Neural cell (in vitro differentiated cells): ENCODE results near the gene OR2L2. TPM values are rescaled to one million over a fixed set of nuclear protein-coding genes. Genes with fewer than 3 reads are reported as not detected.
"Not testable (repeated sequence)": the region's sequence is repeated elsewhere in the genome, so short reads cannot be mapped to it uniquely, and the experiment has no call there.

ENCODE experiments used
- H2AFZ ChIP-seq: fragments of 200-600, 300-800 bp; sonication (generic), shearing (Covaris generic); 2 replicates; pipeline ENCODE4 v1.6.0; 2014; ENCODE audit warnings: low read depth, mild to moderate bottlenecking, antibody characterized with exemption, low read length, moderate library complexity
- H3F3A ChIP-seq: fragments of 200-600 bp; shearing (Covaris generic); 2 replicates; pipeline ENCODE4 v1.6.1; 2016; ENCODE audit warnings: mild to moderate bottlenecking, moderate library complexity, mixed read lengths, antibody characterized with exemption, low read length; ENCODE audit not compliant: insufficient read depth, poor library complexity, severe bottlenecking
- H3K27ac ChIP-seq: fragments of 200-600, 300-800 bp; sonication (generic), shearing (Covaris generic); 2 replicates; pipeline ENCODE4 v1.5.1; 2014; ENCODE audit warnings: mild to moderate bottlenecking, low read length, moderate library complexity
- H3K27me3 ChIP-seq: fragments of 300-800, 200-600 bp; sonication (generic), shearing (Covaris generic); 2 replicates; pipeline ENCODE4 v1.6.0; 2014; ENCODE audit warnings: mild to moderate bottlenecking, low read depth, low read length, moderate library complexity; ENCODE audit not compliant: insufficient read depth
- H3K36me3 ChIP-seq: fragments of 300-800, 200-600 bp; sonication (generic), shearing (Covaris generic); 2 replicates; pipeline ENCODE4 v1.5.1; 2014; ENCODE audit warnings: mild to moderate bottlenecking, antibody characterized with exemption, low read length, moderate library complexity; ENCODE audit not compliant: insufficient read depth
- H3K4me2 ChIP-seq: fragments of 300-800, 200-600 bp; sonication (generic), shearing (Covaris generic); 2 replicates; pipeline ENCODE4 v1.6.0; 2014; ENCODE audit warnings: mild to moderate bottlenecking, low read length
- H3K4me3 ChIP-seq: fragments of 300-800, 200-600 bp; sonication (generic), shearing (Covaris generic); 2 replicates; pipeline ENCODE4 v1.5.1; 2014; ENCODE audit warnings: mild to moderate bottlenecking, low read length, moderate library complexity
- H3K79me2 ChIP-seq: fragments of 200-600 bp; shearing (Covaris generic); replicated peaks from 2 replicates; pipeline ENCODE4 v1.6.0; 2014; ENCODE audit warnings: mild to moderate bottlenecking, low read length, moderate library complexity; ENCODE audit not compliant: insufficient read depth
- H3K9ac ChIP-seq: fragments of 300-800, 200-600 bp; sonication (generic), shearing (Covaris generic); 2 replicates; pipeline ENCODE4 v1.6.1; 2016; ENCODE audit warnings: mild to moderate bottlenecking, low read length, mixed read lengths
- H3K9me2 ChIP-seq: fragments of 200-600 bp; shearing (Covaris generic); 2 replicates; pipeline ENCODE4 v1.6.1; 2016; ENCODE audit warnings: mild to moderate bottlenecking, low read length, mixed read lengths; ENCODE audit not compliant: insufficient read depth
- H3K9me3 ChIP-seq: fragments of 200-600, 300-800 bp; sonication (generic), shearing (Covaris generic); 2 replicates; pipeline ENCODE4 v1.6.1; 2016; ENCODE audit warnings: mild to moderate bottlenecking, mixed run types, low read length, moderate library complexity, mixed read lengths
- H4K20me1 ChIP-seq: fragments of 200-600 bp; shearing (Covaris generic); 2 replicates; pipeline ENCODE4 v1.6.1; 2016; ENCODE audit warnings: mild to moderate bottlenecking, mixed run types; ENCODE audit not compliant: insufficient read depth
- EP300 ChIP-seq: fragments of 450-650 bp; conservative IDR thresholded peaks from 2 replicates; pipeline ENCODE4 v1.6.1; 2014; ENCODE audit warnings: antibody characterized with exemption, mild to moderate bottlenecking, moderate library complexity; ENCODE audit not compliant: poor library complexity, severe bottlenecking
- EZH2 ChIP-seq: fragments of 200-600, 300-800 bp; shearing (Covaris generic), sonication (generic); IDR thresholded peaks from 2 replicates; pipeline ENCODE4 v1.6.1; 2014; ENCODE audit warnings: antibody characterized with exemption, low read length, borderline replicate concordance, mild to moderate bottlenecking; ENCODE audit not compliant: insufficient read depth, poor library complexity, severe bottlenecking
- MXI1 ChIP-seq: fragments of 450-650 bp; conservative IDR thresholded peaks from 2 replicates; pipeline ENCODE4 v1.6.1; 2014; ENCODE audit warnings: antibody characterized with exemption, mild to moderate bottlenecking; ENCODE audit not compliant: poor library complexity, severe bottlenecking
- POLR2AphosphoS5 ChIP-seq: IDR thresholded peaks from 2 replicates; pipeline ENCODE4 v1.6.1; 2012
- RAD21 ChIP-seq: fragments of 450-650 bp; conservative IDR thresholded peaks from 2 replicates; pipeline ENCODE4 v1.6.1; 2014; ENCODE audit warnings: antibody characterized with exemption, mild to moderate bottlenecking, moderate library complexity
- SMC3 ChIP-seq: fragments of 450-650 bp; conservative IDR thresholded peaks from 2 replicates; pipeline ENCODE4 v1.6.1; 2014; ENCODE audit warnings: antibody characterized with exemption, mild to moderate bottlenecking, moderate library complexity; ENCODE audit not compliant: poor library complexity
- TAF1 ChIP-seq: IDR thresholded peaks from 2 replicates; pipeline ENCODE4 v1.6.1; 2012; ENCODE audit warnings: low read depth
- polyA plus RNA-seq: library from polyadenylated mRNA; depleted of rRNA; stranded (reverse); fragments of >200 nt; gene quantifications from 2 replicates; pipeline ENCODE4 v1.2.3, GENCODE V29; 2014
- small RNA-seq, 3 experiments: library from RNA; depleted of rRNA; stranded (forward); fragments of <200 nt; gene quantifications; one replicate each; pipeline ENCODE3, GENCODE V24; 2012
- TF ChIP-seq, protein P1 (sequence below): fragments of 450-650 bp; IDR thresholded peaks from 2 replicates; pipeline ENCODE4 v1.5.1; 2014; ENCODE audit warnings: antibody characterized with exemption, mild to moderate bottlenecking, moderate library complexity; ENCODE audit not compliant: poor library complexity, severe bottlenecking
- TF ChIP-seq, protein P2 (sequence below): IDR thresholded peaks from 2 replicates; pipeline ENCODE4 v1.6.1; 2012; ENCODE audit warnings: borderline replicate concordance

OR2L2 gene
- polyA plus RNA-seq, 1 donor from 2014 or later = not detected

DNA sequence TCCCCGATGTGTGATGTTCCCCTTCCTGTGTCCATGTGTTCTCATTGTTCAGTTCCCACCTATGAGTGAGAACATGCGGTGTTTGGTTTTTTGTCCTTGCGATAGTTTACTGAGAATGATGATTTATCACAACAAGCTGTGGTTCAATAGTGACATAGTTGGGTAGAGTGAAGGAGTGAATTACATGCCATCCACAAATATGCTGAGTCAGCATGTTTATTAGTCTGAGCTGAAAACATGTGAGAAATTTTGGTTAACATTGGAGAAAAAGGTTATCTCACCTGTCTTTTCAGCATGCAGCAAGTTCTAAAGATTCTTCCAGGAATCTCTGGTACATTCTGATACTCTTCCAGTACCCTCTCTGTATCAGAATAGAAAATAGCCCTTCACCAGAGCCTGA, 35.7 kb downstream of the OR2L2 start:
- Histone ChIP-seq H3F3A (no peaks in the 10 kb centered on the region), H3K79me2 (no peaks in the 10 kb centered on the region), H3K9me2 (no peaks in the 10 kb centered on the region), H4K20me1 (no peaks in the 10 kb centered on the region), H3K9me3 (no peaks in the 10 kb centered on the region), H3K27me3 (no peaks in the 10 kb centered on the region), H3K9ac (no peak overlapping the region), H2AFZ (no peak overlapping the region), H3K27ac (no peak overlapping the region), H3K36me3 (no peaks in the 10 kb centered on the region), H3K4me3 (no peak overlapping the region), H3K4me2 (no peak overlapping the region)
- TF ChIP-seq, protein P1, sequence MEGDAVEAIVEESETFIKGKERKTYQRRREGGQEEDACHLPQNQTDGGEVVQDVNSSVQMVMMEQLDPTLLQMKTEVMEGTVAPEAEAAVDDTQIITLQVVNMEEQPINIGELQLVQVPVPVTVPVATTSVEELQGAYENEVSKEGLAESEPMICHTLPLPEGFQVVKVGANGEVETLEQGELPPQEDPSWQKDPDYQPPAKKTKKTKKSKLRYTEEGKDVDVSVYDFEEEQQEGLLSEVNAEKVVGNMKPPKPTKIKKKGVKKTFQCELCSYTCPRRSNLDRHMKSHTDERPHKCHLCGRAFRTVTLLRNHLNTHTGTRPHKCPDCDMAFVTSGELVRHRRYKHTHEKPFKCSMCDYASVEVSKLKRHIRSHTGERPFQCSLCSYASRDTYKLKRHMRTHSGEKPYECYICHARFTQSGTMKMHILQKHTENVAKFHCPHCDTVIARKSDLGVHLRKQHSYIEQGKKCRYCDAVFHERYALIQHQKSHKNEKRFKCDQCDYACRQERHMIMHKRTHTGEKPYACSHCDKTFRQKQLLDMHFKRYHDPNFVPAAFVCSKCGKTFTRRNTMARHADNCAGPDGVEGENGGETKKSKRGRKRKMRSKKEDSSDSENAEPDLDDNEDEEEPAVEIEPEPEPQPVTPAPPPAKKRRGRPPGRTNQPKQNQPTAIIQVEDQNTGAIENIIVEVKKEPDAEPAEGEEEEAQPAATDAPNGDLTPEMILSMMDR = no peak
- TF ChIP-seq SMC3 (no peak), EP300 (no peak), POLR2AphosphoS5 (no peak), MXI1 (no peak), EZH2 (no peak), TAF1 (no peak), RAD21 (no peak)
- TF ChIP-seq, protein P2, sequence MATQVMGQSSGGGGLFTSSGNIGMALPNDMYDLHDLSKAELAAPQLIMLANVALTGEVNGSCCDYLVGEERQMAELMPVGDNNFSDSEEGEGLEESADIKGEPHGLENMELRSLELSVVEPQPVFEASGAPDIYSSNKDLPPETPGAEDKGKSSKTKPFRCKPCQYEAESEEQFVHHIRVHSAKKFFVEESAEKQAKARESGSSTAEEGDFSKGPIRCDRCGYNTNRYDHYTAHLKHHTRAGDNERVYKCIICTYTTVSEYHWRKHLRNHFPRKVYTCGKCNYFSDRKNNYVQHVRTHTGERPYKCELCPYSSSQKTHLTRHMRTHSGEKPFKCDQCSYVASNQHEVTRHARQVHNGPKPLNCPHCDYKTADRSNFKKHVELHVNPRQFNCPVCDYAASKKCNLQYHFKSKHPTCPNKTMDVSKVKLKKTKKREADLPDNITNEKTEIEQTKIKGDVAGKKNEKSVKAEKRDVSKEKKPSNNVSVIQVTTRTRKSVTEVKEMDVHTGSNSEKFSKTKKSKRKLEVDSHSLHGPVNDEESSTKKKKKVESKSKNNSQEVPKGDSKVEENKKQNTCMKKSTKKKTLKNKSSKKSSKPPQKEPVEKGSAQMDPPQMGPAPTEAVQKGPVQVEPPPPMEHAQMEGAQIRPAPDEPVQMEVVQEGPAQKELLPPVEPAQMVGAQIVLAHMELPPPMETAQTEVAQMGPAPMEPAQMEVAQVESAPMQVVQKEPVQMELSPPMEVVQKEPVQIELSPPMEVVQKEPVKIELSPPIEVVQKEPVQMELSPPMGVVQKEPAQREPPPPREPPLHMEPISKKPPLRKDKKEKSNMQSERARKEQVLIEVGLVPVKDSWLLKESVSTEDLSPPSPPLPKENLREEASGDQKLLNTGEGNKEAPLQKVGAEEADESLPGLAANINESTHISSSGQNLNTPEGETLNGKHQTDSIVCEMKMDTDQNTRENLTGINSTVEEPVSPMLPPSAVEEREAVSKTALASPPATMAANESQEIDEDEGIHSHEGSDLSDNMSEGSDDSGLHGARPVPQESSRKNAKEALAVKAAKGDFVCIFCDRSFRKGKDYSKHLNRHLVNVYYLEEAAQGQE = no peak

DNA sequence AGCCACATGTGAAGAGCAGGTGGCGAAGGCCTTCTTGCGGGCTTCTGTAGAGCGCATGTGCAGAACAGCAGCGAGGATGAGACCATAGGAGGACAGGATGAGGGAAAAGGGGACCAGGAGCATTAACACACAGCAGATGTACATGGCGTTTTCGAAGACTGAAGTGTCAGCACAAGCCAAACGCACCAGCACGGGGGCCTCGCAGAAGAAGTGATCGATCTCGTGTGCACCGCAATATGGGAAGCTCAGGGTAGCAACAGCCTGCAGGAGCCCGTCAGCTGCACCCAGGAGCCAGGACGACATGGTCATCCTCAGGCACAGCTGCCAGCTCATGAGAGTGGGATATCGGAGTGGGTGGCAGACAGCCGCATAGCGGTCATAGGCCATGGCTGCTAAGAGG, 54.0 kb downstream of the OR2L2 start:
- not testable (repeated sequence) for H3K36me3 ChIP-seq, H2AFZ ChIP-seq, H3K79me2 ChIP-seq, H3K4me3 ChIP-seq, H3K27ac ChIP-seq, H3F3A ChIP-seq, H3K9me2 ChIP-seq, H3K27me3 ChIP-seq, H3K4me2 ChIP-seq, H3K9ac ChIP-seq, H4K20me1 ChIP-seq, H3K9me3 ChIP-seq

Small RNA genes lying within 50 kb of the gene (small RNA-seq; reads per million reads assigned to genes)
- gene RF00019 = 0 to 1.2 (median 0) reads per million in 3 experiments

Other genes starting within 250 kb of the OR2L2 start
- gene OR14A16, start 206.0 kb upstream of the OR2L2 start, polyA plus RNA-seq = not detected in 2 replicates
- gene OR11L1, start 188.2 kb upstream of the OR2L2 start, polyA plus RNA-seq = not detected in 2 replicates
- gene TRIM58, start 172.9 kb upstream of the OR2L2 start, polyA plus RNA-seq = 0.12 and 0.26 TPM in 2 replicates
- gene OR2W3, start 134.5 kb upstream of the OR2L2 start, polyA plus RNA-seq = 1.1 TPM in 1 of 2 replicates, not detected in the other
- gene OR2T8, start 109.8 kb upstream of the OR2L2 start, polyA plus RNA-seq = not detected in 2 replicates
- gene OR2AJ1, start 105.2 kb upstream of the OR2L2 start, polyA plus RNA-seq = not detected in 2 replicates
- not detected in 2 replicates for gene OR2L8, start 81.2 kb upstream of the OR2L2 start, polyA plus RNA-seq
- not detected in 2 replicates for gene OR2AK2, start 64.8 kb upstream of the OR2L2 start, polyA plus RNA-seq
- gene OR2L5, start 16.4 kb upstream of the OR2L2 start, polyA plus RNA-seq = 0.10 TPM in 1 of 2 replicates, not detected in the other
- gene OR2L3, start 16.8 kb downstream of the OR2L2 start, polyA plus RNA-seq = 0.10 and 0.27 TPM in 2 replicates
- 1.2 TPM in 1 of 2 replicates, not detected in the other for gene OR2L13, start 65.1 kb downstream of the OR2L2 start, polyA plus RNA-seq
- gene OR2M5, start 115.1 kb downstream of the OR2L2 start, polyA plus RNA-seq = not detected in 2 replicates
- not detected in 2 replicates for gene OR2M2, start 144.8 kb downstream of the OR2L2 start, polyA plus RNA-seq
- not detected in 2 replicates for gene OR2M3, start 167.2 kb downstream of the OR2L2 start, polyA plus RNA-seq
- gene OR2M4, start 201.3 kb downstream of the OR2L2 start, polyA plus RNA-seq = not detected in 2 replicates
- not detected in 2 replicates for gene OR2T33, start 247.9 kb downstream of the OR2L2 start, polyA plus RNA-seq